GM15510 (cell line): ENCODE data around the gene OIP5.

Experiments
- POLR2A ChIP-seq: IDR thresholded peaks from 3 replicates; pipeline ENCODE4 v1.6.1; 2011; ENCODE audit warnings: borderline replicate concordance; ENCODE audit not compliant: insufficient read length; ENCODE audit errors: extremely low read depth

Gene OIP5

GRCh38 chr15:41332194-41333025 lies at the start of gene OIP5, which contains the start of gene NUSAP1:
Gene OIP5 (minus strand): TSS chr15:41332591. CDS start chr15:41332561, 30 bp downstream.
Gene NUSAP1 (plus strand): TSS chr15:41332881. CDS start chr15:41332958, 77 bp downstream.
- TF ChIP-seq POLR2A = peak; percentile 94

GRCh38 chr15:41377978-41378377 lies 45.6 kb upstream of the OIP5 start:
- no peak for TF ChIP-seq POLR2A

GRCh38 chr15:41367418-41367817 lies 35.0 kb upstream of the OIP5 start:
- no peak for TF ChIP-seq POLR2A

GRCh38 chr15:41354371-41354770 lies 22.0 kb upstream of the OIP5 start:
- TF ChIP-seq POLR2A = no peak

- no peak for TF ChIP-seq POLR2A
Measured at GRCh38 chr15:41350057-41350717, 17.8 kb upstream of the OIP5 start.

- no peak for TF ChIP-seq POLR2A
Measured at GRCh38 chr15:41347236-41347635, 14.8 kb upstream of the OIP5 start.

- TF ChIP-seq POLR2A = no peak
Measured at GRCh38 chr15:41341519-41341918, 9.1 kb upstream of the OIP5 start.

GRCh38 chr15:41340189-41340695 lies 7.9 kb upstream of the OIP5 start:
- no peak for TF ChIP-seq POLR2A

- TF ChIP-seq POLR2A = no peak
Measured at GRCh38 chr15:41337631-41338522, 5.5 kb upstream of the OIP5 start.

GRCh38 chr15:41337047-41337446 lies 4.7 kb upstream of the OIP5 start:
- TF ChIP-seq POLR2A = no peak

- no peak for TF ChIP-seq POLR2A
Measured at GRCh38 chr15:41336549-41336948, 4.2 kb upstream of the OIP5 start.

GRCh38 chr15:41334293-41335120 lies 2.1 kb upstream of the OIP5 start:
- TF ChIP-seq POLR2A = no peak

- TF ChIP-seq POLR2A = peak; percentile 1
Measured at GRCh38 chr15:41333026-41333562, 703 bp upstream of the OIP5 start.

- TF ChIP-seq POLR2A = no peak
Measured at GRCh38 chr15:41331833-41332193, 578 bp downstream of the OIP5 start.
